ENCODE results near the gene UGGT2. TPM values are rescaled to one million over a fixed set of nuclear protein-coding genes. Genes with fewer than 3 reads are reported as not detected.

UGGT2 gene
- total and polyA plus RNA-seq, 9 of the 15 experiments (the other 6 are each of a cell fraction or from before 2014, with no cell fraction given) = 3.5 to 24.5 (median 18.3) TPM

DNA sequence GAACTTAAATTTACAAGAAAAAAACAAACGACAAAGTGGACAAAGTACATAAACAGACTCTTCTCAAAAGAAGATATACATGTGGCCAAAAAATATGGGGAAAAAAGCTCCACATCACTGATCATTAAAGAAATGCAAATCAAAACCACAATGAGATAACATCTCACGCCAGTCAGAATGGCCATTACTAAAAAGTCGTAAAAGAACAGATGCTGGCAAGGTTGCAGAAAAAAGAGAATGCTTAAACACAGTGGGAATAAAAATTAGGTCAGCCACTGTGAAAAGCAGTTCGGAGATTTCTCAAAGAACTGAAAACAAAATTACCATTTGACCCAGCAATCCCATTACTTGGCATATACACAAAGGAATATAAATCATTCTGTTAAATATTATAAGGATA is 132.7 kb downstream of the UGGT2 start (continued):
- TF ChIP-seq, protein P1, sequence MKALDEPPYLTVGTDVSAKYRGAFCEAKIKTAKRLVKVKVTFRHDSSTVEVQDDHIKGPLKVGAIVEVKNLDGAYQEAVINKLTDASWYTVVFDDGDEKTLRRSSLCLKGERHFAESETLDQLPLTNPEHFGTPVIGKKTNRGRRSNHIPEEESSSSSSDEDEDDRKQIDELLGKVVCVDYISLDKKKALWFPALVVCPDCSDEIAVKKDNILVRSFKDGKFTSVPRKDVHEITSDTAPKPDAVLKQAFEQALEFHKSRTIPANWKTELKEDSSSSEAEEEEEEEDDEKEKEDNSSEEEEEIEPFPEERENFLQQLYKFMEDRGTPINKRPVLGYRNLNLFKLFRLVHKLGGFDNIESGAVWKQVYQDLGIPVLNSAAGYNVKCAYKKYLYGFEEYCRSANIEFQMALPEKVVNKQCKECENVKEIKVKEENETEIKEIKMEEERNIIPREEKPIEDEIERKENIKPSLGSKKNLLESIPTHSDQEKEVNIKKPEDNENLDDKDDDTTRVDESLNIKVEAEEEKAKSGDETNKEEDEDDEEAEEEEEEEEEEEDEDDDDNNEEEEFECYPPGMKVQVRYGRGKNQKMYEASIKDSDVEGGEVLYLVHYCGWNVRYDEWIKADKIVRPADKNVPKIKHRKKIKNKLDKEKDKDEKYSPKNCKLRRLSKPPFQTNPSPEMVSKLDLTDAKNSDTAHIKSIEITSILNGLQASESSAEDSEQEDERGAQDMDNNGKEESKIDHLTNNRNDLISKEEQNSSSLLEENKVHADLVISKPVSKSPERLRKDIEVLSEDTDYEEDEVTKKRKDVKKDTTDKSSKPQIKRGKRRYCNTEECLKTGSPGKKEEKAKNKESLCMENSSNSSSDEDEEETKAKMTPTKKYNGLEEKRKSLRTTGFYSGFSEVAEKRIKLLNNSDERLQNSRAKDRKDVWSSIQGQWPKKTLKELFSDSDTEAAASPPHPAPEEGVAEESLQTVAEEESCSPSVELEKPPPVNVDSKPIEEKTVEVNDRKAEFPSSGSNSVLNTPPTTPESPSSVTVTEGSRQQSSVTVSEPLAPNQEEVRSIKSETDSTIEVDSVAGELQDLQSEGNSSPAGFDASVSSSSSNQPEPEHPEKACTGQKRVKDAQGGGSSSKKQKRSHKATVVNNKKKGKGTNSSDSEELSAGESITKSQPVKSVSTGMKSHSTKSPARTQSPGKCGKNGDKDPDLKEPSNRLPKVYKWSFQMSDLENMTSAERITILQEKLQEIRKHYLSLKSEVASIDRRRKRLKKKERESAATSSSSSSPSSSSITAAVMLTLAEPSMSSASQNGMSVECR (CRISPR knock-in tag; IDR thresholded peaks at IDR 0.05) = no peak
- TF ChIP-seq MAFG (tag; conservative IDR thresholded peaks at IDR 0.05) (no peak), HDGF (IDR thresholded peaks at IDR 0.05) (no peak), SNRNP70 (optimal IDR thresholded peaks at IDR 0.05; ENCODE audit: low read depth, low read length) (no peak)

DNA sequence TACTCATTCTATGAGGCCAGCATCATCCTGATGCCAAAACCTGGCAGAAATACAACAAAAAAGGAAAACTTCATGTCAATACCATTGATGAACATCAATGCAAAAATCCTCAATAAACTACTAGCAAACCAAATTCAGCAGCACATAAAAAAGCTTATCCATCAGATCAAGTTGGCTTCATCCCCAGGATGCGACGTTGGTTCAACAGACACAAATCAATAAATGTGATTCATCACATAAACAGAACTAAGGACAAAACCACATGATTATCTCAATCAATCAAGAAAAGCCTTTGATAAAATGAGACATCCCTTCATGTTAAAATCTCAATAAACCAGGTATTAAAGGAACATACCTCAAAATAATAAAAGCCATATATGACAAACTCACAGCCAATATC is 134.3 kb downstream of the UGGT2 start:
- Histone ChIP-seq H2AFZ (ENCODE audit: low read depth, low read length) (no peak overlapping the region), H3K27me3 (ENCODE audit: control insufficient read depth in 2 of 2, insufficient read depth in 2 of 2, low read length in 2 of 2) (no peaks in the 10 kb centered on the region), H3K36me3 (ENCODE audit: control insufficient read depth, insufficient read depth, low read length) (no peaks in the 10 kb centered on the region), H3K9me1 (ENCODE audit: control insufficient read depth, insufficient read depth, low read length) (no peaks in the 10 kb centered on the region), H4K20me1 (replicated peaks; ENCODE audit: control insufficient read depth, insufficient read depth, low read length) (no peaks in the 10 kb centered on the region), H3K4me1 (replicated peaks in 1 of 2; ENCODE audit: control insufficient read depth in 2 of 2, insufficient read depth in 2 of 2, low read length in 2 of 2) (no peaks in the 10 kb centered on the region), H3K4me2 (ENCODE audit: insufficient read depth, low read length) (no peak overlapping the region), H3K4me3 (no peak overlapping the region), H3K9me3 (replicated peaks; ENCODE audit: control insufficient read depth, insufficient read depth, low read depth, low read length) (no peaks in the 10 kb centered on the region), H3K27ac (ENCODE audit: extremely low read depth, low read depth, low read length) (no peak overlapping the region), H3K79me2 (ENCODE audit: control insufficient read depth, insufficient read depth, low read length) (no peaks in the 10 kb centered on the region), H3K9ac (ENCODE audit: insufficient read depth in 1 of 2, low read depth in 2 of 2, low read length in 2 of 2) (no peak overlapping the region)
- BruUV-seq (replicated peaks) = no TSS peak
- in situ Hi-C loops (cut with MboI) (no loop called here), intact Hi-C loops (cut with micrococcal nuclease) (no loop called here)
- ChIA-PET POLR2A (no interaction called here), CTCF (ENCODE audit: low intra/inter-chr PET ratio) (no interaction called here)
- ATAC-seq (no peak), FAIRE-seq (no peak), DNase-seq (ENCODE audit: extremely low read depth in 1 of 4, low spot score in 3 of 4) (no peak)
- 61% methylated on average over 2 of the region's 2 CpGs for WGBS (ENCODE audit: insufficient coverage, low coverage, missing lambda C conversion rate)
- TF ChIP-seq HNRNPLL (IDR thresholded peaks at IDR 0.05; ENCODE audit: low read depth, low read length, poor library complexity, severe bottlenecking) (no peak), MIER1 (IDR thresholded peaks at IDR 0.05; ENCODE audit: low read depth) (no peak), DIDO1 (tag; IDR thresholded peaks at IDR 0.05; ENCODE audit: low read depth) (no peak), KAT2B (IDR thresholded peaks at IDR 0.05; ENCODE audit: low read depth, low read length) (no peak), ZNF75A (CRISPR knock-in tag; IDR thresholded peaks at IDR 0.05) (no peak), FOXK2 (conservative IDR thresholded peaks at IDR 0.05 in 1 of 2, IDR thresholded peaks at IDR 0.05 in 1 of 2; ENCODE audit: low read depth in 2 of 2) (no peak), PURB (CRISPR knock-in tag; IDR thresholded peaks at IDR 0.05; ENCODE audit: low read depth) (no peak), TEAD4 (IDR thresholded peaks at IDR 0.05; ENCODE audit: low read length) (no peak), TEAD4 (CRISPR knock-in tag; IDR thresholded peaks at IDR 0.05; ENCODE audit: borderline replicate concordance) (no peak), GABPB1 (CRISPR knock-in tag; IDR thresholded peaks at IDR 0.05) (no peak), ZNF764 (CRISPR knock-in tag; IDR thresholded peaks at IDR 0.05; ENCODE audit: low read depth) (no peak), ZNF551 (CRISPR knock-in tag; IDR thresholded peaks at IDR 0.05) (no peak)
- TF ChIP-seq, protein P2, sequence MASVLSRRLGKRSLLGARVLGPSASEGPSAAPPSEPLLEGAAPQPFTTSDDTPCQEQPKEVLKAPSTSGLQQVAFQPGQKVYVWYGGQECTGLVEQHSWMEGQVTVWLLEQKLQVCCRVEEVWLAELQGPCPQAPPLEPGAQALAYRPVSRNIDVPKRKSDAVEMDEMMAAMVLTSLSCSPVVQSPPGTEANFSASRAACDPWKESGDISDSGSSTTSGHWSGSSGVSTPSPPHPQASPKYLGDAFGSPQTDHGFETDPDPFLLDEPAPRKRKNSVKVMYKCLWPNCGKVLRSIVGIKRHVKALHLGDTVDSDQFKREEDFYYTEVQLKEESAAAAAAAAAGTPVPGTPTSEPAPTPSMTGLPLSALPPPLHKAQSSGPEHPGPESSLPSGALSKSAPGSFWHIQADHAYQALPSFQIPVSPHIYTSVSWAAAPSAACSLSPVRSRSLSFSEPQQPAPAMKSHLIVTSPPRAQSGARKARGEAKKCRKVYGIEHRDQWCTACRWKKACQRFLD (CRISPR knock-in tag; IDR thresholded peaks at IDR 0.05) = no peak
